KOPT-K1 (cell line): Measurements from ENCODE around the gene UBE2D2.

Experiments
- H3K27ac ChIP-seq: fragments of 200-600 bp; sonication (generic); 2 replicates; pipeline ENCODE4 v1.5.1; 2016; ENCODE audit warnings: antibody characterized with exemption, mild to moderate bottlenecking, low read depth, low read length; ENCODE audit not compliant: poor library complexity, severe bottlenecking
- H3K36me3 ChIP-seq: fragments of 200-600 bp; sonication (generic); 2 replicates; pipeline ENCODE4 v1.5.1; 2017; ENCODE audit warnings: antibody characterized with exemption, mild to moderate bottlenecking, low read length, moderate library complexity; ENCODE audit not compliant: insufficient read depth
- H3K9me3 ChIP-seq: fragments of 200-600 bp; sonication (generic); 2 replicates; pipeline ENCODE4 v1.5.1; 2017; ENCODE audit warnings: antibody characterized with exemption, low read length, mild to moderate bottlenecking; ENCODE audit not compliant: insufficient read depth, poor library complexity, severe bottlenecking

The UBE2D2 gene

DNA sequence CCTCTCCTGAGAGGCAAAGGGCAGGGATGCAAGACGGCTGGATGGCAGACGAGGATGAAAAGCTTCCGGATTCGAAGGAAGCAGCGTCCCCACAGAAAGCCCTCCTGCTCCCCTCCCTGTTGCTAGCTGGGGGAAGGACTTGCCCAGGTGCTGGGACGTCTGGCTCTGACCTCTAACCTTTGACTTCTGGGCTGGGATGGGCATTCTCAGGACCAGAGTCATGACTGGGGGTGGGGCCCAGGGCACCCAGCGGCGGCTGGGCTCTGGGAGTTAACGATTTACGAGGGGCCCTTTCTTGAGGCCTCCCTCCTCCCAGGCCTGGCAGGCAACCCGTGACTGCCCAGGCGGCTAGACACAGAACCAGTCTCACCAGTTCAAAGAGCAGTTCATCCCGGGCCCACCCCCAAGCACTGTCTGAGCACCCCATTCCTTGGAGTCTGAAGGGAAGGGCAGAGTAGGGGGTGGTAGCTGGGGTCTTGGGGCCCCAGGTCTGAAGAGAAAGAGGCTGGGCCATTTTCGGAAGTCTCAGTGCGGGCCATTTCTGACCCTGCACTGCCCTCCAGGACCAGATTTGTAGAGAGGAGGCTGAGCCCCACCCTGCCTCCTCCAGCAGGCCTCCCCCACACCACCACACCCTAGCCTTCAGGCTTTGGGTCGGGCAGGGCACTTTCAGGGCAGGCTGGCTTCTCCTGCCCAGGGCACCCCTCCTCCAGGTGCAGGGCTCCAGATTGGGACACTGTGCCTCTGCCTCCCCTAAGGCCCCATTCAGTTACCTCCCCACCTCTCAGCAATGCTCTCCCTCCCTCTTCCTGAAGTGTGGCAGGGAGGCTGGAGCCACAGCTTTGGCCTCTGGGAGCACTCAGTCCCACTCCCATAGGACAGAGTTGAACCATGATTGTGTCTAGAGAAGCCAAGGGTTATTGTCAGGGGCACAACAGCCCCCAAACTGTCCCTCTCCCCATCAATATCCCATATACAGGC, 82.0 kb downstream of the UBE2D2 start:
- Histone ChIP-seq H3K9me3 (no peaks in the 10 kb centered on the region), H3K27ac (peak overlapping the region; percentile 1), H3K36me3 (no peaks in the 10 kb centered on the region)

DNA sequence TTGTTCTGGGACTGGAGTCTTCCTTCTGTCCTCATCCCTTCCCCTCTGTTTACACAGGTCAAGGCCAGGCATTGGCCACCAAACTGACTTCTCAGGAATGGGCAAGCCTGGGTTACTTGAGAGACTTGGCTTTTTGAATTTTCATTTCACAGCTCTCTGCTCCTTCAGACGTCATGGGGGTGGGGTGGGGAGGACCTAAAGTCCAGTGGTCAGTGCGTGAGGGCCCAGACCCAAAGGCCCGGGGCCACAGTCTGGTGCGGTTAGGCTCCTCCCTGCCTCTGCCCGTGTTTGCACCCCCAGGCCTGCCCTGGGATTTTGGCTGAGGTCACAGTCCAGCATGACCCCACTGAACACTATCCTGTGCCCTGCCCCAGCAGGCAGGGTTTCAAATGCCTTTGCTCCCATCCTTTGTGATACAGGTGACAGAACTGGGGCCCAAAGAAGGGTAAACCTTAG, 82.9 kb downstream of the UBE2D2 start:
- Histone ChIP-seq H3K36me3 (no peaks in the 10 kb centered on the region), H3K27ac (no peak overlapping the region)

DNA sequence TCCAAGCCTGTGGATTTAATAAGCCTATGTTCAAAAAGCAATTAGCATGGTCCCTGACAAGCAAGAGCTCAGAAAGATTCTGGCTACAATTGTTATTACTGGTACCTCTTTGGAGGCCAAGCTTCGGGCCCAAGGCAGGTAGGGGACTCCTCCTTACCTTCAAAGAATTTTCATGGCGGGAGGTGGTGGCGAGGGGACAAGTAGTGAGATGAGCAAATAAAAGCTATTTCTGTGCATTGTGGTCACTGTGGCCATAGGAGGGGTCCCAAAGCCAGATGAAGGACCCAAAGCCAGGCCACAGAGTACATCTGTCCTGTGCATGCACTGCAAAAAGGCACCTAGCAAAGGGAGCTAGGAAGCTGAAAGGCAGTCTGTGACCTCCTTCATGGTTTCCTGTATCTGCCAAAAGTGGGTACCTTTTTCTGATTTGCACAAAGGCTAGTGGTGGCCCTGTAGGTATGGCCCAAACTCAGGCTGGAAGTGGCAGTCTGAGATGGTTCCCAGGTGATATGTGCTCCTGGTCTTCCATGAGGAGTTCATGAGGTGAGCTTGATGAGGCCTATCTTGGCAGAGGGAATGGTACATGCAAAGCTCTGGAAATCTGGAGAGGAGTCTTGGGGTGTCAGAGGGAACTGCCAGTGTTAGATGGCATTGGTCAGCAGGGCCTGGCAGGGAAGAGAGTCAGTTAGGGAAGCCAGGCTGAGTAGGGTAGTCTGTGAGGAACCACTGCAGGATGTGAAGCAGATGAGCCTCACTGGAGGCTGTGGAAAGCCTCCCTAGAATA, 83.7 kb downstream of the UBE2D2 start:
- H3K36me3 ChIP-seq: no peaks in the 10 kb centered on the region
- H3K9me3 ChIP-seq: no peaks in the 10 kb centered on the region
- peak overlapping the region; percentile 16 for H3K27ac ChIP-seq

More for the DNA sequence above, 82.9 kb downstream of the UBE2D2 start:
- H3K9me3 ChIP-seq: no peaks in the 10 kb centered on the region

DNA sequence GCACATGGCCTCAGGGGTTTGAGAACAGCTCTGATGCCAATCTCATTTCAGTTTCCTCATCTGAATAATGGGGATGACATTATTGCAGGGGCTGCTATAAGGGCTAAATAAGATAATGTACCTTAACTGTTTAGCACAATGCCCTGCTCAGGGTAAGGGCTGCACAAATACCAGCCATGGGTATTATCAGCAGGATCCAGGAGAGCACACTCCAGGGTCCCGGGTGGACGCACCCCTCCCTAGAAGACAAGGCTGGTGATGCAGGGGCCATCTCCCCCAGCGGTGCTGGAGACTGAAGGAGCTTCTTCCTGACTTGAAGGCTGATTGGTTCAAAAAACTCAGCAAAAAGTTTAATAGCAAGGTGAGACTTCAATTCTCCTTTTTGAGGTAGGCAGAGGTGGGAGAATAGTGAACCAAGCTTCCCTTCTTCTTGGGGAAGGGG, 84.3 kb downstream of the UBE2D2 start:
- Histone ChIP-seq H3K36me3 (no peaks in the 10 kb centered on the region), H3K9me3 (no peaks in the 10 kb centered on the region), H3K27ac (peak overlapping the region; percentile 10)

DNA sequence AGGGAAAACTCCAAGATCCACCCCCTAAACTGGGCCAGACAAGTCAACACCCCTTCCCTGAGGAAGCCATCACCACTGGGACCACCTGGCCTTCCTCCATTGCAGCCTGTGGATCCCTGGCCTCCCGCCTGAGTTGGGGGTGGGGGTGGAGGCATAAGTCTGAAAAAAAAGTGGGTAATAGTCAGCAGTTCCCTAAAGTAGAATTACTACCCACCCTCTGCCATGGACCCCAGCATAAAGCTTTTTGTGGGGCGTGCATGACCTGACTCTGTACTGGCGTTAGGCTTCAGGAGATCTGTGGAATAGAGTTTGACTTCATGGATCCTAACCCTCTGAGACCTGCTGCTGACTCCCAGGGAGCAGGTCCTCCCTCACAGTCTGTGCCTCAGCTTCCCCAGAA, 85.0 kb downstream of the UBE2D2 start:
- Histone ChIP-seq H3K9me3 (no peaks in the 10 kb centered on the region), H3K36me3 (no peaks in the 10 kb centered on the region), H3K27ac (peak overlapping the region; percentile 63)

DNA sequence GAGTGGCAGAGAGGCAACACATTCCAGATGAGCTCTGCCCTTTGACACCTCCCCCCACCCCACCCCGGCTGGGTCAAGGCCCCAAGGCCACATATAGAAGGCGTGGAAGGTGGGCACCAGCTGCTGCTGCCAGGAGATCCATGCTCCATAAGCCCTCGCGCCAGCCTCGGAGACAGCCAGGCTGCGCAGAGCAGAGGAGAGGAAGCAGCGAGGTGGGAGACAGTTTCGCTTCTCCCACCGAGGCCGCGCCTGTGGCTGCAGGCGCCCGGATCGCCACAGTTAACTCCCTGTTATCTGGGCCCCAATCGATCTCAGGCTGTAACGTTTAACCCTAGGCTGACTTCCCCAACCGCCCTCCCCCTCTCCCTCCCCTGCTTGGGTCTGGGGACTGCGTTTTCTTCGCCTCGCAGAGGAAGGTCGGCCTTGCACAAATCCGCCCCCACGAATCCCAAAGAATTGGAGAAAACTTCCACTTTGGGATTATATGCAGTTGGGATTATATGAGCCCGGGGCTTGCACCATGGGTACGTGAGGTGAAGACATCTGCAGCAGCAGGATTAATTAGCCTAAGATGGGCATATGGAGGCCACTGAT, 85.9 kb downstream of the UBE2D2 start:
- peak overlapping the region; percentile 63 for H3K27ac ChIP-seq
- H3K36me3 ChIP-seq: no peaks in the 10 kb centered on the region
- no peaks in the 10 kb centered on the region for H3K9me3 ChIP-seq

DNA sequence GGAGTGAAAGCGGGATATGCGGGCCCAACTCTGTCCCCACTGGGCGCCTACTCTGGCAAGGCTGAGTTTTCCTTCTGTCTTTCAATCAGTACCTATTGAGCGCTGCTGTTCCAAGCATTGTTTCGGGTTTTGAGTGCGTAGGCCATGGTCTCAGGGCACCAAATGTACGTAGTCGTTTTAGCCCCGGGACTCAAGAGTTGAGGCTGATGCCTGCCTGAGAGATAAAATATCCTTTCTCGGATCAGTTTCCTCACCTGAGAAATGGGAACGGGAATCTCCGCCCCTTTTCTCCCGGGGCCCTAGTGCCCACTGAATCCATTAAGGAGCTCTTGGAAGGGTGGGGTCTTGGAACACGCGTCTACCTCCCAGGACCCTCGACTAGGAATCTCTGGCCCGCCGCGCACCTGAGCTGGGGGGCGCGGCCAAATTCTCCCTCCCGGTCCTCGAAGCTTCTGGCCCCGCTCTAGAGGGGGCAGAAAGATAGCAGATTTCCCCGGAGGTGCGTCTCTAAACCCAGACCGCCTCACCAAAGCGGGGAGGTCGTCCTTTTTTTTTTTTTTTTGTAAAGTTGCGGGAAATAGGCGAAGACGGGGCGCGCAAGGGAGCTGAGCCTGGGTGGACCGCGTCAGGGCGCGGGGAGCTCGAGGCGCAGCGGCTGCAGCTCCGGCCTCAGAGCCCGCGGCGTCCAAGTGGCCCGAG, 86.5 kb downstream of the UBE2D2 start:
- Histone ChIP-seq H3K27ac (peak overlapping the region; percentile 63), H3K9me3 (no peaks in the 10 kb centered on the region), H3K36me3 (no peaks in the 10 kb centered on the region)

DNA sequence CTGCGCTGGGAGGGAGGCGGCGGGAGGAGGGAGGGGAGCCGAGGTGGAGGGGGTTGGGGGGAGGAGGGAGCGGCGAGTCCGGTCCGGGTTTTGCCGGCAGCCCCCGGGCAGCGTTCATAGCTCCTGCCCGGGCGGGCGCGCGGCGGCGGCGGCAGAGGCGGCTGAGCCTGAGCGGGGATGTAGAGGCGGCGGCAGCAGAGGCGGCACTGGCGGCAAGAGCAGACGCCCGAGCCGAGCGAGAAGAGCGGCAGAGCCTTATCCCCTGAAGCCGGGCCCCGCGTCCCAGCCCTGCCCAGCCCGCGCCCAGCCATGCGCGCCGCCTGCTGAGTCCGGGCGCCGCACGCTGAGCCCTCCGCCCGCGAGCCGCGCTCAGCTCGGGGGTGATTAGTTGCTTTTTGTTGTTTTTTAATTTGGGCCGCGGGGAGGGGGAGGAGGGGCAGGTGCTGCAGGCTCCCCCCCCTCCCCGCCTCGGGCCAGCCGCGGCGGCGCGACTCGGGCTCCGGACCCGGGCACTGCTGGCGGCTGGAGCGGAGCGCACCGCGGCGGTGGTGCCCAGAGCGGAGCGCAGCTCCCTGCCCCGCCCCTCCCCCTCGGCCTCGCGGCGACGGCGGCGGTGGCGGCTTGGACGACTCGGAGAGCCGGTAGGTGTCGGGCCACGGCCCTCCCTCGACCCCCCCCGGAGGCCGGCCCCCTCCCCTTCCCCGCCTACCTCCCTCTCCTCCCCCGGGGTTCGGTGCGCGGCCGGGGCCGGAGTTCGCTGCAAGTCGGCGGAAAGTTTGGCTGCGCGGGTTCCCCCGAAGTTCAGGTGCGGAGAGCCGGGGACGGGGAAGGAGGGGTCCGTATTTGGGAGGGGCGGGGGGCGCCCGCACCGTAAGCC, 87.3 kb downstream of the UBE2D2 start, which contains the start of gene CXXC5:
TSS of gene CXXC5 (plus strand) at position 145 of the 877 bp plus-strand sequence. CDS start 32,175 bp downstream, outside the sequence.
- Histone ChIP-seq H3K9me3 (no peaks in the 10 kb centered on the region), H3K36me3 (no peaks in the 10 kb centered on the region), H3K27ac (peak within 1 kb of the TSS; percentile 63)

DNA sequence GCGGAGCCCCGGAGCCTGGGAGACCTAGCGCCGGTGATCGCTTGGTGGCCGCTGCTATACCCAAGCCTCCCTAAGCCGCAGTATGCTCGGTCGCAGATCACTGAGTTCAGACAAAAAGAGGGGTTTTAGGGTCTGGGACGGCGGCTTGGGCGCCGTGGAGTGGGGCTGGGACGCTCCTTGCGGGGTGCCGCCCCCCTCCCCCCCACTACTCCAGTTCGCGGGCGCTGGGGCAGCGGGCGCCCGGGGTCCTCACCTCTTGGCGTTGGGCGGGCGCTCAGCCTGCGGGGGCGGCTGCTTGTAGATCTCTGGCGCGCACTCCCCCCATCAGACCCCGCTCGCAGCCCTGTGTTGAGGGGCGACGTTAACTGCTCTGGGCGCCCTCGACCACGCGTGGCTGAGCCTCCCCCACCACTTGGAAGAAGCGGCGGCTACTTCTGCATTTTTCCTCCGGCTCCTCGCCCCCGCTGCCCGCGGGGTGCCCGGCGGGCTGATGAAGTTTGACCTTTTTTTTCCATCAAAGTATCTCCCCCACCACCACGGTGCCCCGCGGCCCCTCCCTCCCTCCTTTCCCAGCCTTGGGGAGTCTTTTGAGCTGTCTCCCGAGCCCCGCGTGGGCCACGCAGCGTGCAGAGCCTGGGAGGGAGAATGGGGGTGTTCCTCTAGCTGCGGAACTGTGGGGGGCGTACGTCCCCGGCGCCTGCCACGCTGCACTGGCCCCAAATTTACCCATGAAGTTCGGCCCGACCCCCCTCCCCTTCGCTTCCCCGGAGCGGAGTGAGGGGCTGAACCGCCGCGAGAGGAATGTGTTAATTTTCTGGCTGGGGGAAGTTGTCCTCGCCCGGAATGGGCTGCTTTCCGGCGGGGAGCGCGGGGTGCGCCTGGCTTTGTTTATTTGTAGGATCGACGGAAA, 88.2 kb downstream of the UBE2D2 start:
- H3K9me3 ChIP-seq: no peaks in the 10 kb centered on the region
- peak overlapping the region; percentile 63 for H3K27ac ChIP-seq
- no peaks in the 10 kb centered on the region for H3K36me3 ChIP-seq

DNA sequence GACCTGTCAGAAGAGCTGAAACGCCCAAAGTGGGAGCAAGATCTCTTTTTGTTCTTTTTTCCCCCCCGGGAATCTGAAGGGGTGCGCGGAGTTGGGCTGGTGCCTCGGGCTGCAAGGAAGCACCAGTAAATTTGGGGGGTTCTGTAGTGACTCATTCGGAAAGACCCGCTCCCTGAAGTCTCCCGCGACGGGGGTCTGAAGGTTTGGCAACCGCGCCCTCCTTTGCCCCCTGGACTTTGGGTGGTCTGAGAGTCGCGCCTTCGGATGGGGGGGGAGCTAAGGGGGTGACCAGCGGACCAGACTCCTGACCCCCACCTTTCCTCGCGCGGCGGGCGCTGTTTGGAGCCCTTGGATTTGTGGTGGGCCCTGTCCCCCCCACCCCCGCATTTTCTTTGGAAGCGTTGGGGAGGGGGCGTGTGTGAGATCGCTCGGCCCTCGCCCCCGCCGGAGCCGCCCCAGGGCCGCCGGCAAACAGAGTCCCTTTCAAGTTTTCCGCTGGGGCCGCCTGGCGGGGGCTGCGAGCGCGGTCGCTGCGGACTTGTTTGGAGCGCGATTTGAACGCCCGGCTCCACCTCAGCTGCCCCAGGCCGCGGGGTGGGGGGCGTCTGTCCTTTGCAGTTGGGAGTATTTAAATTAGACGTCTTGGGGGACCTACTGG, 89.0 kb downstream of the UBE2D2 start:
- peak overlapping the region; percentile 63 for H3K27ac ChIP-seq
- H3K36me3 ChIP-seq: no peaks in the 10 kb centered on the region
- no peaks in the 10 kb centered on the region for H3K9me3 ChIP-seq

DNA sequence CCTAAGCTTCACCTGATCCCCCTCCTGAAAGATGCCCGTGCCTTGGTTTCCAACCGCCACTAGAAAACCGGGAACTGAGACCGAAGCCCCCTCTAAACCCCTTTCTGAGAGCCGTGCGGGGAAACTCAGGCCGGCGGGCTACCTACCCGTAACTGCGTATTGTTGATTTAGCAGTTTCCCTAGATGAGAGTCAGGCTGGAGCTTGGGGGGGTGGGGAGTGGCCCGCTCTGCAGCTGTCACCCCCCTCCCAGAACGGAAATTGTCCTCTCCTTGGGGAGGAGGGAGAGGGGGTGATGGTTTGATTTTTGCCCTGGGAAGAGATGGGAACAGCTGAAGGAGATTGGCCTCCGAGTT, 89.5 kb downstream of the UBE2D2 start:
- Histone ChIP-seq H3K9me3 (no peaks in the 10 kb centered on the region), H3K27ac (peak overlapping the region; percentile 63), H3K36me3 (no peaks in the 10 kb centered on the region)

DNA sequence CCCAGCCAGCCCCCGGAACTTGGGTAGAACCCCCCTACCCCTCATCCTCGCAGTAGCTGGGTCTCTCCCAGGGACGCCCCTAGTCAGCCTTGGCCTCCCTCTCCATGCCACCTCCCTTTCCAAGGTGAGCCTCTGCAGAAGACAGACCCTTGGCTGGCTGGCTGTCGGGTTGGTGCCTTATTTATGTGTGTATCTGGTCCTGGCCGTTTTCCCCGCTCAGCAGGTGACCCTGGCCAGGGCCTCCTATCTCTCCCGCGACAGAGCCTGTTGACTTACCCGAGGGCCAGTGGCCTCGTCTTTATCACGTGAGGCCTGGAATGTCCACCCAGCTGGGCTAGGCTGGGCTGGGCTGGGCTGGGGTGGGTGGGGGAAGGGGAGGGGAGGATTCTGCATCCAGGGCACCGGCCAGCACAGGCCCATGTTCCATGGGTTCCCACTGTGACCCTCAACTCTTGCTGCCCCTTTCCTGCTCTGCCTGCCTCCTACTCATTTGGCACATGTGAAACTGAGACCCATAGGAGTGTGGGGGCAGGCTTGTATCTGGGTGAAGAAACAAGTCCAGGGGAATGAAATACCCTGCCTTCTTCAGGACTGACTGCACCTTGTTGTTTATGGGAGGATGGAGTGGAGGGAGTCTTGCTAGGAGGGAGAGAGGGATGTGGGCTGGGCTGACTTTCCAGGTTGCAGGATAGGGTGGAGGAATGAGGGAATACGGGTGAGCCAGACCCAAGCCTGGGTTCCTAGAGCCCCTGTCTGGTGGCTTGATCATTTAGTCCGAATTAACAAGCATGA, 90.1 kb downstream of the UBE2D2 start:
- H3K27ac ChIP-seq: peak overlapping the region; percentile 63

More for the DNA sequence above, 90.1 kb downstream of the UBE2D2 start:
- H3K36me3 ChIP-seq: no peaks in the 10 kb centered on the region
- H3K9me3 ChIP-seq: no peaks in the 10 kb centered on the region
